HCT116 (cell line): ENCODE measurements around the gene PTPN1. TPM values are rescaled to one million over a fixed set of nuclear protein-coding genes. Genes with fewer than 3 reads are reported as not detected.

Source experiments
- ATAC-seq: fragments of 200-7000 bp; cut with Tn5 transposase; 2 replicates; pipeline ENCODE4 v1.9.1; 2020; ENCODE audit warnings: mild to moderate bottlenecking, moderate library complexity
- BruUV-seq: library from RNA; stranded (reverse); fragments of 400-500 nt; replicated peaks from 2 replicates; lab custom pipeline; 2021; lab: Mats Ljungman, UMichigan
- CTCF ChIA-PET: fragments of 300-600 bp; sonication (Branson Sonifier 250); formaldehyde crosslinking; loops from one replicate; lab custom pipeline; 2021; ENCODE audit warnings: antibody characterized with exemption; lab: Charles Lee
- POLR2A ChIA-PET: fragments of 300-600, 350-600 bp; sonication (Branson Sonifier 250); formaldehyde crosslinking; loops from one replicate; lab custom pipeline; 2021; ENCODE audit warnings: antibody characterized with exemption; lab: Charles Lee
- RAD21 ChIA-PET, 2 experiments: fragments of 300-600 bp; sonication (Branson Sonifier 250); formaldehyde crosslinking; loops; one replicate each; lab custom pipeline; 2023; ENCODE audit warnings: low total read pairs in 2 of 2; ENCODE audit not compliant: uncharacterized antibody in 2 of 2, unreplicated experiment in 2 of 2, low non-redundant PET in 1 of 2; lab: Charles Lee
- DNase-seq: peaks from one replicate; pipeline ENCODE4 v3.0.0-alpha.2; 2010; ENCODE audit warnings: low read depth, low spot score
- H2AFZ ChIP-seq: fragments of 200-600 bp; shearing (Covaris generic), sonication (generic); 2 replicates; pipeline ENCODE4 v1.6.1; 2017; ENCODE audit warnings: low read depth, mixed run types, mixed read lengths, antibody characterized with exemption, low read length; ENCODE audit not compliant: poor library complexity, severe bottlenecking
- H3K27ac ChIP-seq: 2 replicates; pipeline ENCODE4 v1.5.1; 2012; ENCODE audit warnings: low read depth, low read length
- H3K27me3 ChIP-seq: fragments of 200-600 bp; sonication (generic); 2 replicates; pipeline ENCODE4 v1.6.1; 2016; ENCODE audit warnings: mixed run types, low read length, mixed read lengths; ENCODE audit not compliant: insufficient read depth
- H3K36me3 ChIP-seq, 2 experiments: fragments of 200-500 bp in 1 of 2; fragments of 200-600 bp in 1 of 2; sonication (Bioruptor generic) in 1 of 2; sonication (generic) in 1 of 2; 2 replicates each; pipeline versions ENCODE4 v1.5.1 to v1.6.1; 2014 to 2016; ENCODE audit warnings: low read length in 2 of 2, inconsistent platforms in 1 of 2, mixed read lengths in 1 of 2, mixed run types in 1 of 2; ENCODE audit not compliant: insufficient read depth in 2 of 2, control insufficient read depth in 1 of 2
- H3K4me1 ChIP-seq, 2 experiments: fragments of 200-600 bp in 1 of 2; sonication (generic) in 1 of 2; 2 replicates each; pipeline versions ENCODE4 v1.5.1 to v1.6.1; 2012 to 2017; ENCODE audit warnings: low read length in 2 of 2, inconsistent platforms in 1 of 2, mild to moderate bottlenecking in 1 of 2, mixed read lengths in 1 of 2, mixed run types in 1 of 2, moderate library complexity in 1 of 2; ENCODE audit not compliant: insufficient read depth in 2 of 2, control insufficient read depth in 1 of 2
- H3K4me2 ChIP-seq: fragments of 200-600 bp; sonication (generic); 2 replicates; pipeline ENCODE4 v1.6.1; 2017; ENCODE audit warnings: mixed run types, low read length, mixed read lengths
- H3K4me3 ChIP-seq, 2 experiments: fragments of 200-600 bp in 1 of 2; sonication (generic) in 1 of 2; replicated peaks in 1 of 2; 2 replicates each; pipeline ENCODE4 v1.5.1; 2011 to 2016; ENCODE audit warnings: low read length in 2 of 2, control low read depth in 1 of 2, low read depth in 1 of 2, mild to moderate bottlenecking in 1 of 2, mixed read lengths in 1 of 2, mixed run types in 1 of 2
- H3K79me2 ChIP-seq: fragments of 200-600 bp; sonication (generic); 2 replicates; pipeline ENCODE4 v1.6.1; 2017; ENCODE audit warnings: mild to moderate bottlenecking, mixed run types, low read length, moderate library complexity, mixed read lengths; ENCODE audit not compliant: insufficient read depth
- H3K9ac ChIP-seq: fragments of 200-600 bp; sonication (generic); 2 replicates; pipeline ENCODE4 v1.6.1; 2016; ENCODE audit warnings: low read length, mixed read lengths
- H3K9me2 ChIP-seq: fragments of 200-600 bp; sonication (generic), shearing (Covaris generic); 2 replicates; pipeline ENCODE4 v1.6.1; 2017; ENCODE audit warnings: mixed run types, mild to moderate bottlenecking, moderate library complexity; ENCODE audit not compliant: insufficient read depth
- H3K9me3 ChIP-seq, 2 experiments: fragments of 200-500 bp in 1 of 2; fragments of 200-600 bp in 1 of 2; sonication (Bioruptor generic) in 1 of 2; sonication (generic) in 1 of 2; 2 replicates each; pipeline ENCODE4 v1.6.1; 2014 to 2017; ENCODE audit warnings: low read length in 2 of 2, mixed read lengths in 2 of 2, inconsistent platforms in 1 of 2, low read depth in 1 of 2, mild to moderate bottlenecking in 1 of 2, mixed run types in 1 of 2, moderate library complexity in 1 of 2; ENCODE audit not compliant: control insufficient read depth in 1 of 2, insufficient read depth in 1 of 2
- H4K20me1 ChIP-seq: fragments of 200-600 bp; sonication (generic), shearing (Covaris generic); 2 replicates; pipeline ENCODE4 v1.6.1; 2017; ENCODE audit warnings: mixed run types, mild to moderate bottlenecking, moderate library complexity; ENCODE audit not compliant: insufficient read depth
- CBX3 ChIP-seq: IDR thresholded peaks from 2 replicates; pipeline ENCODE4 v1.6.1; 2012; ENCODE audit warnings: low read depth
- CTCF ChIP-seq, 3 experiments: fragments of 200-600 bp in 1 of 3; sonication (generic) in 1 of 3; IDR thresholded peaks in 2 of 3; conservative IDR thresholded peaks in 1 of 3; 2 replicates each; pipeline ENCODE4 v1.5.1; 2012 to 2017; ENCODE audit warnings: low read depth in 2 of 3, low read length in 2 of 3, antibody characterized with exemption in 1 of 3, borderline replicate concordance in 1 of 3, control low read depth in 1 of 3, mild to moderate bottlenecking in 1 of 3, mixed read lengths in 1 of 3, mixed run types in 1 of 3, moderate library complexity in 1 of 3; ENCODE audit not compliant: insufficient read depth in 1 of 3
- EGR1 ChIP-seq: IDR thresholded peaks from 2 replicates; pipeline ENCODE4 v1.6.1; 2012; ENCODE audit warnings: low read depth
- POLR2A ChIP-seq: IDR thresholded peaks from 2 replicates; pipeline ENCODE4 v1.7.0; 2011; ENCODE audit warnings: borderline replicate concordance; ENCODE audit not compliant: insufficient read depth, insufficient read length; ENCODE audit errors: extremely low read depth
- POLR2AphosphoS5 ChIP-seq: IDR thresholded peaks from 2 replicates; pipeline ENCODE4 v1.6.1; 2011; ENCODE audit warnings: mild to moderate bottlenecking, low read depth, low read length, moderate library complexity
- RAD21 ChIP-seq: IDR thresholded peaks from 2 replicates; pipeline ENCODE4 v1.6.1; 2012; ENCODE audit warnings: low read depth, mild to moderate bottlenecking
- REST ChIP-seq: IDR thresholded peaks from 2 replicates; pipeline ENCODE4 v1.6.1; 2012; ENCODE audit warnings: low read depth
- SRF ChIP-seq: IDR thresholded peaks from 2 replicates; pipeline ENCODE4 v1.6.1; 2012; ENCODE audit warnings: low read depth
- YY1 ChIP-seq: IDR thresholded peaks from 2 replicates; pipeline ENCODE4 v1.6.1; 2011; ENCODE audit warnings: low read length, low read depth, moderate library complexity, mild to moderate bottlenecking; ENCODE audit not compliant: insufficient replicate concordance; ENCODE audit errors: extremely low read depth
- ZBTB33 ChIP-seq: IDR thresholded peaks from 2 replicates; pipeline ENCODE4 v1.6.1; 2011; ENCODE audit warnings: mild to moderate bottlenecking, low read length, moderate library complexity; ENCODE audit not compliant: insufficient replicate concordance; ENCODE audit errors: extremely low read depth
- intact Hi-C: fragments of 100-400 bp; cut with micrococcal nuclease; formaldehyde crosslinking; loops from 2 replicates; pipeline ENCODE4 v1.10.0; 2022
- total RNA-seq: library from RNA; stranded (reverse); gene quantifications from one replicate; pipeline ENCODE4 v1.2.1, GENCODE V29; 2021; ENCODE audit not compliant: unreplicated experiment

Gene PTPN1
- total RNA-seq, 1 experiment from 2014 or later = 47.5 TPM

GRCh38 chr20:50559149-50559548, 49.0 kb downstream of the PTPN1 start:
- intact Hi-C loops = loop anchor here (5.0 kb wide), 1 partner anchor 47 kb away; the partner anchor contains the start of gene PTPN1
- H3K27ac ChIP-seq = peak overlapping the region; percentile 65; the same call in 1 of the 2 replicates
- H3K4me2 ChIP-seq = peak overlapping the region; percentile 67
- peaks cover 5 to 14% of the 10 kb centered on the region in 2 experiments; a peak in 2 of 4 replicates for H3K36me3 ChIP-seq
- H3K9me3 ChIP-seq = no peaks in the 10 kb centered on the region
- H2AFZ ChIP-seq = no peak overlapping the region
- no peak for DNase-seq
- TF ChIP-seq CBX3 (no peak), ZBTB33 (no peak), CTCF (IDR thresholded peaks at IDR 0.05 in 2 of 3, conservative IDR thresholded peaks at IDR 0.05 in 1 of 3; ENCODE audit: borderline replicate concordance in 1 of 3, insufficient read depth in 1 of 3, low read depth in 2 of 3, low read length in 2 of 3) (no peak), SRF (no peak), RAD21 (no peak), REST (no peak), EGR1 (no peak), POLR2AphosphoS5 (no peak), POLR2A (no peak), YY1 (no peak)
- ChIA-PET RAD21 (no interaction called here), CTCF (no interaction called here), POLR2A (no interaction called here)
- peaks cover 92% of the 10 kb centered on the region for H3K79me2 ChIP-seq
- H4K20me1 ChIP-seq = no peaks in the 10 kb centered on the region
- BruUV-seq = no TSS peak
- H3K4me1 ChIP-seq = peaks cover 62 to 71% of the 10 kb centered on the region in 2 experiments
- ATAC-seq = no peak
- H3K4me3 ChIP-seq = no peak overlapping the region; a peak in 1 of 4 replicates
- no peaks in the 10 kb centered on the region for H3K9me2 ChIP-seq
- H3K27me3 ChIP-seq = no peaks in the 10 kb centered on the region
- H3K9ac ChIP-seq = peak overlapping the region; percentile 56
